Activated CD4-positive, alpha-beta T cell treated with anti-CD3 and anti-CD28 coated beads, Interleukin-2, amount 10 ng/mL, durations not matched to agents 7 days and 5 days (primary cell): Measurements from ENCODE around the gene CYSRT1. TPM values are rescaled to one million over a fixed set of nuclear protein-coding genes. Genes with fewer than 3 reads are reported as not detected.

Experiments
- CTCF ChIA-PET: fragments of 350-600 bp; sonication (Branson Sonifier 250); formaldehyde crosslinking; loops from one replicate; lab custom pipeline; 2021; ENCODE audit warnings: antibody characterized with exemption; lab: Charles Lee
- POLR2A ChIA-PET: fragments of 350-600 bp; sonication (Branson Sonifier 250); formaldehyde crosslinking; loops from one replicate; lab custom pipeline; 2021; ENCODE audit warnings: antibody characterized with exemption; lab: Charles Lee
- DNase-seq: peaks from one replicate; pipeline ENCODE4 v3.0.0-alpha.2; 2020
- H3K27ac Mint-ChIP-seq: one replicate; pipeline ENCODE4 v1.8.0; 2021; ENCODE audit warnings: mild to moderate bottlenecking, moderate library complexity, mixed read lengths
- H3K27me3 Mint-ChIP-seq: one replicate; pipeline ENCODE4 v1.8.0; 2021; ENCODE audit warnings: mixed read lengths
- H3K36me3 Mint-ChIP-seq: one replicate; pipeline ENCODE4 v1.8.0; 2021; ENCODE audit warnings: low read depth, mixed read lengths
- H3K4me1 Mint-ChIP-seq: one replicate; pipeline ENCODE4 v1.8.0; 2021; ENCODE audit warnings: mixed read lengths
- H3K4me3 Mint-ChIP-seq: one replicate; pipeline ENCODE4 v1.8.0; 2021; ENCODE audit warnings: mild to moderate bottlenecking, moderate library complexity, mixed read lengths
- H3K9me3 Mint-ChIP-seq: one replicate; pipeline ENCODE4 v1.8.0; 2021; ENCODE audit warnings: mixed read lengths
- total RNA-seq, 2 experiments: library from RNA; stranded (reverse); gene quantifications; one replicate each; pipeline ENCODE4 v1.2.3, GENCODE V29; 2021

The CYSRT1 gene
- total RNA-seq, 2 experiments from 2014 or later = 0.35 to 0.72 TPM

- no peak overlapping the region for H3K27ac Mint-ChIP-seq
- no peaks in the 10 kb centered on the region for H3K27me3 Mint-ChIP-seq
- no peak overlapping the region for H3K4me3 Mint-ChIP-seq
- H3K36me3 Mint-ChIP-seq = peaks cover 5% of the 10 kb centered on the region
- DNase-seq = no peak
- CTCF ChIA-PET = interaction anchor here (0.6 to 1.1 kb wide), 2 partner anchors 22 to 191 kb away, joined by 3 to 5 read pairs; no protein-coding TSS in a partner anchor
- H3K9me3 Mint-ChIP-seq = no peaks in the 10 kb centered on the region
- H3K4me1 Mint-ChIP-seq = peaks cover 2% of the 10 kb centered on the region
- POLR2A ChIA-PET = no interaction called here
Measured at GRCh38 chr9:137217276-137218211, 7.4 kb upstream of the CYSRT1 start.

DNA sequence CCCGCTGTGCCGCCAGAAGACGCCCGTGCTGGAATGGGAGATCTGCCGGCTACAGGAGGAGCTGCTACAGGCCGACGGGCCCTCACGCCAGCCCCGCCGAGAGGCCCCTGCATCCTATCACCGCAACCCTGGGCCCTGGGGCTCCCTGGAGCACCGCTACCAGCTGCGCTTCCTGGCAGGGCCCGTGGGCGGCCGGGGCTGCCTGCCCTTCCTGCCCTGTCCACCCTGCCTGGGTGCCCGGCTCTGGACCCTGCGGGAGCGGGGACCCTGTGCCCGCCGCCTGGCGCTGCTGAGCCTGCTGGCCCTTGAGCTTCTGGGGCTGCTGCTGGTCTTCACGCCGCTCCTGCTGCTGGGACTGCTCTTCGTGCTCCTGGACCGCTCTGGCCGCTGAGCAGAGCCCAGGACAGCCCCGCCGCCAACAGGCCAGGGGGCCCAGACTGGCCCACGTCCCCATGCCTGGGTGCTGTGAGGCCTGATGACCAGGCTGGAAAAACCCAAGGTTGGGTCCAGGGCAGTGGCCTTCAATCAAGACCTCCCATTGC, 6.7 kb upstream of the CYSRT1 start:
- no peaks in the 10 kb centered on the region for H3K9me3 Mint-ChIP-seq
- no peaks in the 10 kb centered on the region for H3K27me3 Mint-ChIP-seq
- POLR2A ChIA-PET = no interaction called here
- H3K36me3 Mint-ChIP-seq = peaks cover 2% of the 10 kb centered on the region
- H3K4me1 Mint-ChIP-seq = peaks cover 7% of the 10 kb centered on the region
- CTCF ChIA-PET = interaction anchor here (0.6 to 1.1 kb wide), 2 partner anchors 21 to 171 kb away, joined by 3 to 5 read pairs; no protein-coding TSS in a partner anchor
- H3K27ac Mint-ChIP-seq = no peak overlapping the region
- DNase-seq = no peak
- H3K4me3 Mint-ChIP-seq = no peak overlapping the region

GRCh38 chr9:137218754-137219271, 6.2 kb upstream of the CYSRT1 start:
- peaks cover 2% of the 10 kb centered on the region for H3K36me3 Mint-ChIP-seq
- no peak for DNase-seq
- no peaks in the 10 kb centered on the region for H3K27me3 Mint-ChIP-seq
- H3K4me1 Mint-ChIP-seq = peaks cover 7% of the 10 kb centered on the region
- H3K4me3 Mint-ChIP-seq = no peak overlapping the region
- no peaks in the 10 kb centered on the region for H3K9me3 Mint-ChIP-seq
- ChIA-PET CTCF (interaction anchor here (0.6 to 1.1 kb wide), 3 partner anchors 12 to 172 kb away, joined by 3 to 5 read pairs (median 3); no protein-coding TSS in a partner anchor), POLR2A (no interaction called here)
- H3K27ac Mint-ChIP-seq = peak overlapping the region; percentile 36

GRCh38 chr9:137219757-137220316, 5.1 kb upstream of the CYSRT1 start:
- peaks cover 13% of the 10 kb centered on the region for H3K4me1 Mint-ChIP-seq
- ChIA-PET POLR2A (no interaction called here), CTCF (interaction anchor here (0.9 to 1.4 kb wide), 3 partner anchors 13 to 17 kb away, joined by 3 read pairs; no protein-coding TSS in a partner anchor)
- no peaks in the 10 kb centered on the region for H3K27me3 Mint-ChIP-seq
- H3K4me3 Mint-ChIP-seq = peak overlapping the region; percentile 11
- H3K36me3 Mint-ChIP-seq = peaks cover 2% of the 10 kb centered on the region
- DNase-seq = no peak
- H3K27ac Mint-ChIP-seq = no peak overlapping the region
- no peaks in the 10 kb centered on the region for H3K9me3 Mint-ChIP-seq

DNA sequence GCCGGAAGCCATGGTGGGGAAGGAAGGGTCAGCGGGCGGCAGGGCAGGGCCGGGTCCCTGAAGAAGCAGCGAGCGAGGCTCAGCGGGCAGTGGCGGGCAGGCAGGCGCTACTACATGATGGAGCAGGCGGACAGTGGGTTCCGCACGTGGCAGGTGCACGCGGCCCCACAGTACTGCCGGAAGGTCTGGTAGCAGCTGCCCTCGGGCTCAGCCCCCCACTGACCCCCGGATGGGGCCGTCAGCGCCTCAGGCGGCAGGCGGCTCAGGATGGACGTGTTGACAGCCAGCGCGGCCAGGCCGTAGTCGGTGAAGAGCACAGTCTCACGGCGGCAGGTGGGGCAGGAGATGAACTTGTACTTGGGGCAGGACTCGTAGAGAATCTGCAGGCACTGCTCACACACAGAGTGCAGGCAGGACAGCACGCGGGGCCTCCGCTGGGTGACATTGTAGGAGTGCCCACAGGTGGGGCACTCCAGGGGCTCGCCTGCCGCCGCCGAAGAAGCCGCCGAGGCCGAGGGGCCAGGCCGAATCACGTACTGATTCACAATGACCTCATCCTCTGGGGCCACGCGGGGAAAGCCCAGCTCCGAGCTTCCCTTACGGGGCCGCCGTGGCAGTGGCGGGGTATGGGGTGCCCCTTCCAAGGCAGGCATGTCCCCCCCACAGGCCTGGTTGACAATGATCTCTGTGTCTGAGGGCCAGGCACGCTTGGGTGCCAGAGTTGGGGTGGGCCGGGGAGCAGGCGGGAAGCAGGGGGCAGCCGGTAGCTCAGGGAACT, 4.5 kb upstream of the CYSRT1 start:
- DNase-seq = no peak
- Mint-ChIP-seq H3K4me3 (peak overlapping the region; percentile 54), H3K9me3 (no peaks in the 10 kb centered on the region), H3K4me1 (peaks cover 18% of the 10 kb centered on the region), H3K36me3 (peaks cover 2% of the 10 kb centered on the region), H3K27ac (no peak overlapping the region), H3K27me3 (no peaks in the 10 kb centered on the region)
- ChIA-PET CTCF (interaction anchor here (0.9 to 1.6 kb wide), 3 partner anchors 16 to 50 kb away, joined by 3 read pairs; no protein-coding TSS in a partner anchor), POLR2A (no interaction called here)

GRCh38 chr9:137221095-137221505, 3.9 kb upstream of the CYSRT1 start:
- POLR2A ChIA-PET = interaction anchor here (0.5 kb wide), 1 partner anchor 197 kb away, joined by 9 read pairs; no protein-coding TSS in a partner anchor
- H3K4me1 Mint-ChIP-seq = peaks cover 18% of the 10 kb centered on the region
- CTCF ChIA-PET = interaction anchor here (1.4 to 1.6 kb wide), 2 partner anchors 16 to 50 kb away, joined by 3 read pairs; no protein-coding TSS in a partner anchor
- peak overlapping the region; percentile 54 for H3K4me3 Mint-ChIP-seq
- H3K27ac Mint-ChIP-seq = no peak overlapping the region
- no peak for DNase-seq
- H3K27me3 Mint-ChIP-seq = no peaks in the 10 kb centered on the region
- no peaks in the 10 kb centered on the region for H3K9me3 Mint-ChIP-seq
- H3K36me3 Mint-ChIP-seq = peaks cover 2% of the 10 kb centered on the region

DNA sequence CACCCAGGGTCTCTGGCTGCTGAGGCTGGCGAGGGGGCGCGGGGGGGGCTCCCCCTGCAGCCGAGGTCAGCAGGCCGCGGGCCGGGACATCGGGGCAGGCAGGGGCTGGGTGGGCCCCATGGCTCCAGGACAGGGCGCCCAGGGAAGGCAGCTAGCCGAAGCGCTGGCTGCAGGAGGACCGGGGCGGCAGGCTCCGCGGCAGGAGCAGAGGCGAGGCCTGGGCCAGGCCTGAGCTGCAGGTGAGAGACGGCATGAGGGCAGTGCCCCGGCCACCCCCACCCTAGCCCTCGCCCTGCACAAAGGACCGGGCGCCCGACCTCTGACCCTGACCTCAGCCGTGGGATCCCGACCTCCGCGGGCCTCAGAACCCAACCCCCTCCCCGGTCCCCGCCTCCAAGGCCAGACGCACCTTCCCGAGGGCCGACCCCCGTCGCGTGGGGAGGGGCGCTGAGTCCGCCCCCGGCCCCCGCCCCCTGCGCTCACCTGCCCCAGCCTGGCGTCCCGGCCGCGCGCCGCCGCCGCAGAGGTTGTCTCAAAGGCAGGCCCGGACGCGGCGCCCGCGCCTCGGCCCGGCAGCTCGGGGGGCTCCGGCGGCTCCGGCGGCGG, 3.4 kb upstream of the CYSRT1 start:
- Mint-ChIP-seq H3K27me3 (no peaks in the 10 kb centered on the region), H3K4me3 (no peak overlapping the region), H3K4me1 (peaks cover 18% of the 10 kb centered on the region), H3K36me3 (peaks cover 2% of the 10 kb centered on the region), H3K27ac (no peak overlapping the region), H3K9me3 (no peaks in the 10 kb centered on the region)
- no peak for DNase-seq
- CTCF ChIA-PET = interaction anchor here (1.1 to 1.6 kb wide), 2 partner anchors 51 to 186 kb away, joined by 3 read pairs; no protein-coding TSS in a partner anchor
- POLR2A ChIA-PET = interaction anchor here (0.5 kb wide), 1 partner anchor 198 kb away, joined by 9 read pairs; no protein-coding TSS in a partner anchor

DNA sequence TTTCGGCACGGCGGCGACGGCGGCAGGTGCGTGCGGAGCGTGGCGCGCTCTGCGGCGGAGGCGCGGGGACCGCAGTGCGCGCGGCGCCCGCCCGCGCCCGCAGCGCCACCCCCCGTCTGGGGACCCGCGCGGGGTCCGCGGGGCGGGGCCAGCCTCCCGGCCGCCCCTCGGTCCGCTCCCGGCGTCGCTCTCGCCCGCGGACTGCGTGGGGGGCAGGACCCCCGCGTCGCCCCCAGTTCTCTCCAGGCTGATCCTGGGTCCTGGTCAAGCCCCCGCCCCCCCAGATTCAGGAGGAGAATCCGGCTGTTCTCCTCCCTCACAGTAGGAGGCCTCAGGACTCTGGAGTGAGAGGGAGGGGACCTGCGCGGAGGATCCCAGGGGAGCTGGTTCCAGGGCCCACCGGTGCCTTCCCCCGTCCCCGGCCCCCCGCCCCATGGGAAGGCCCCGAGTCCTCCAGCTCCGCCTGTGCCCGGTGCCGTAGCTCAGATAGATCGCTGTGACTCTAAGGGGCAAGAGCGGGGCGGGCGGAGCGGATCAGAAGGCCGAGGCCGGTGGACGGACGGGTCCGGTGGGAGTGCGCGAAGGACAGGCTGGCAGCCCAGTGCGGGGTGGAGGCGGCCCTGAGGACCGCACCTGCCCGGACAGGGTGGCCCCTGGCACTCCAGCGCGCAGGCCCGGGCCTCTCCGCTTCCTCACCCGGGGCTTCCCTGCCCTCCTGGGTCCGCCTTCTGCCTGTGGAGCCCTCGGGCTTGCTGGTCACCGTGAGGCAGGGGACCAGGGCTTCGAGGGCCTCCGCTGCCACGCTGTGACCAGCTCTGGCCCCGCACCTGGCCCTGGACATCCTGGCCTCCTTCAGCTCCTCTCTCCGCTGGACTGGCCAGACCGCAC, 2.5 kb upstream of the CYSRT1 start, which contains the start of gene RNF208:
Gene RNF208, minus strand, starts transcription at position 51 of the 888 bp plus-strand sequence. CDS start 1,028 bp downstream, outside the sequence.
- CTCF ChIA-PET = interaction anchor here (0.5 to 6.0 kb wide), 9 partner anchors 16 to 187 kb away, joined by 3 to 65 read pairs (median 3); partner anchors contain the start of gene TUBB4B
- no peaks in the 10 kb centered on the region for H3K9me3 Mint-ChIP-seq
- no peaks in the 10 kb centered on the region for H3K36me3 Mint-ChIP-seq
- DNase-seq = no peak
- peak within 1 kb of the TSS; percentile 84 for H3K27ac Mint-ChIP-seq
- peaks cover 18% of the 10 kb centered on the region for H3K4me1 Mint-ChIP-seq
- peak within 1 kb of the TSS; percentile 73 for H3K4me3 Mint-ChIP-seq
- no peaks in the 10 kb centered on the region for H3K27me3 Mint-ChIP-seq
- POLR2A ChIA-PET = interaction anchor here (1.0 to 1.2 kb wide), 3 partner anchors 18 to 127 kb away, joined by 3 read pairs; partner anchors contain the start of genes TPRN and TUBB4B

- Mint-ChIP-seq H3K4me3 (peak overlapping the region; percentile 73), H3K4me1 (peaks cover 21% of the 10 kb centered on the region), H3K27me3 (peaks cover 2% of the 10 kb centered on the region), H3K36me3 (no peaks in the 10 kb centered on the region), H3K9me3 (no peaks in the 10 kb centered on the region), H3K27ac (peak overlapping the region; percentile 84)
- ChIA-PET POLR2A (interaction anchor here (1.0 to 1.2 kb wide), 3 partner anchors 17 to 128 kb away, joined by 3 read pairs; partner anchors contain the start of genes TPRN and TUBB4B), CTCF (interaction anchor here (0.5 to 6.0 kb wide), 10 partner anchors 15 to 1127 kb away, joined by 3 to 65 read pairs (median 4); partner anchors contain the start of gene TUBB4B)
- peak; percentile 99 for DNase-seq
Measured at GRCh38 chr9:137223078-137223970, 1.6 kb upstream of the CYSRT1 start.
